Fibroblast of mammary gland (primary cell): ENCODE measurements around the gene CHMP4A.
"Not testable (repeated sequence)": the region's sequence is repeated elsewhere in the genome, so short reads cannot be mapped to it uniquely, and the experiment has no call there.

Source experiments
- DNase-seq: peaks from one replicate; pipeline ENCODE4 v3.0.0-alpha.2; 2010; ENCODE audit warnings: low read depth
- H3K4me3 ChIP-seq: 2 replicates; pipeline ENCODE4 v1.5.1; 2011; ENCODE audit warnings: low read depth, mild to moderate bottlenecking, low read length, moderate library complexity; ENCODE audit not compliant: control insufficient read depth
- CTCF ChIP-seq: conservative IDR thresholded peaks from 2 replicates; pipeline ENCODE4 v1.5.1; 2011; ENCODE audit warnings: low read depth, low read length, inconsistent platforms; ENCODE audit not compliant: control insufficient read depth, insufficient read depth

Gene CHMP4A

GRCh38 chr14:24207625-24208024 lies 5.7 kb downstream of the CHMP4A start:
- TF ChIP-seq CTCF, result no peak
- no peak for DNase-seq
- no peak overlapping the region for H3K4me3 ChIP-seq

GRCh38 chr14:24207104-24207551 lies 6.2 kb downstream of the CHMP4A start:
- no peak overlapping the region for H3K4me3 ChIP-seq
- no peak for TF ChIP-seq CTCF
- DNase-seq, result no peak

- TF ChIP-seq CTCF, result no peak
- no peak overlapping the region for H3K4me3 ChIP-seq
- no peak for DNase-seq
Observed at GRCh38 chr14:24206260-24207103, 6.8 kb downstream of the CHMP4A start.

- no peak overlapping the region for H3K4me3 ChIP-seq
- TF ChIP-seq CTCF, result no peak
- no peak for DNase-seq
Observed at GRCh38 chr14:24204163-24205146, 8.8 kb downstream of the CHMP4A start.

GRCh38 chr14:24203249-24203886 lies 9.9 kb downstream of the CHMP4A start:
- not testable (repeated sequence) for DNase-seq, H3K4me3 ChIP-seq

GRCh38 chr14:24202538-24202937 lies 10.8 kb downstream of the CHMP4A start:
- DNase-seq, H3K4me3 ChIP-seq: not testable (repeated sequence)

- DNase-seq, result no peak
- no peak overlapping the region for H3K4me3 ChIP-seq
- TF ChIP-seq CTCF, result no peak
Observed at GRCh38 chr14:24198814-24199524, 14.3 kb downstream of the CHMP4A start.
